OCI-LY3 (cell line): ENCODE measurements around the gene CFAP58.

Experiments used
- CTCF ChIP-seq: fragments of 200-600, 300-600 bp; sonication (generic); IDR thresholded peaks from 2 replicates; pipeline ENCODE4 v1.5.1; 2014; ENCODE audit warnings: antibody characterized with exemption, low read length, low read depth
- EZH2phosphoT487 ChIP-seq: fragments of 200-600 bp; shearing (Covaris generic); IDR thresholded peaks from 2 replicates; pipeline ENCODE4 v1.6.1; 2018; ENCODE audit warnings: antibody characterized with exemption, mixed run types, low read depth

- no peak for TF ChIP-seq CTCF
- no peak for TF ChIP-seq EZH2phosphoT487
These were observed 94.3 kb downstream of the CFAP58 start for GRCh38 chr10:104447906-104448305.
